HEK293 (cell line): ENCODE results near the gene TMEM167B.

ENCODE experiments used
- BCL6B ChIP-seq: fragments of 450-650 bp; formaldehyde crosslinking; IDR thresholded peaks from 2 replicates; pipeline ENCODE4 v1.5.1; 2017; ENCODE audit warnings: missing biosample characterization, missing genetic modification characterization
- ZBTB10 ChIP-seq: fragments of 450-650 bp; formaldehyde crosslinking; IDR thresholded peaks from 2 replicates; pipeline ENCODE4 v1.5.1; 2016; ENCODE audit warnings: missing biosample characterization, missing genetic modification characterization
- ZNF23 ChIP-seq: fragments of 450-650 bp; formaldehyde crosslinking; IDR thresholded peaks from 2 replicates; pipeline ENCODE4 v1.5.1; 2016; ENCODE audit warnings: missing biosample characterization, missing genetic modification characterization, borderline replicate concordance
- ZNF274 ChIP-seq, 2 experiments: fragments of 200-500 bp in 1 of 2; fragments of 450-650 bp in 1 of 2; sonication (Bioruptor generic) in 1 of 2; formaldehyde crosslinking in 1 of 2; IDR thresholded peaks; 2 replicates each; pipeline versions ENCODE4 v1.5.1 to v1.6.1; 2014 to 2016; ENCODE audit warnings: borderline replicate concordance in 1 of 2, inconsistent platforms in 1 of 2, low read length in 1 of 2, missing biosample characterization in 1 of 2, missing genetic modification characterization in 1 of 2
- ZNF600 ChIP-seq: fragments of 450-650 bp; formaldehyde crosslinking; IDR thresholded peaks from 2 replicates; pipeline ENCODE4 v1.5.1; 2016; ENCODE audit warnings: missing biosample characterization, missing genetic modification characterization
- TF ChIP-seq, protein P1 (sequence below): fragments of 450-650 bp; formaldehyde crosslinking; IDR thresholded peaks from 2 replicates; pipeline ENCODE4 v1.5.1; 2016; ENCODE audit warnings: missing biosample characterization, missing genetic modification characterization

GRCh38 chr1:109131800-109132199 lies 41.2 kb downstream of the TMEM167B start:
- TF ChIP-seq BCL6B (tag by site-specific recombination), result no peak
- TF ChIP-seq ZNF274 (IDR thresholded peaks at IDR 0.05; ENCODE audit: low read length), result no peak
- TF ChIP-seq ZNF274 (tag by site-specific recombination; IDR thresholded peaks at IDR 0.05; ENCODE audit: borderline replicate concordance), result no peak
- TF ChIP-seq ZNF600 (tag by site-specific recombination), result no peak
- no peak for TF ChIP-seq ZBTB10 (tag by site-specific recombination)
- TF ChIP-seq ZNF23 (tag by site-specific recombination), result no peak
- TF ChIP-seq, protein P1, sequence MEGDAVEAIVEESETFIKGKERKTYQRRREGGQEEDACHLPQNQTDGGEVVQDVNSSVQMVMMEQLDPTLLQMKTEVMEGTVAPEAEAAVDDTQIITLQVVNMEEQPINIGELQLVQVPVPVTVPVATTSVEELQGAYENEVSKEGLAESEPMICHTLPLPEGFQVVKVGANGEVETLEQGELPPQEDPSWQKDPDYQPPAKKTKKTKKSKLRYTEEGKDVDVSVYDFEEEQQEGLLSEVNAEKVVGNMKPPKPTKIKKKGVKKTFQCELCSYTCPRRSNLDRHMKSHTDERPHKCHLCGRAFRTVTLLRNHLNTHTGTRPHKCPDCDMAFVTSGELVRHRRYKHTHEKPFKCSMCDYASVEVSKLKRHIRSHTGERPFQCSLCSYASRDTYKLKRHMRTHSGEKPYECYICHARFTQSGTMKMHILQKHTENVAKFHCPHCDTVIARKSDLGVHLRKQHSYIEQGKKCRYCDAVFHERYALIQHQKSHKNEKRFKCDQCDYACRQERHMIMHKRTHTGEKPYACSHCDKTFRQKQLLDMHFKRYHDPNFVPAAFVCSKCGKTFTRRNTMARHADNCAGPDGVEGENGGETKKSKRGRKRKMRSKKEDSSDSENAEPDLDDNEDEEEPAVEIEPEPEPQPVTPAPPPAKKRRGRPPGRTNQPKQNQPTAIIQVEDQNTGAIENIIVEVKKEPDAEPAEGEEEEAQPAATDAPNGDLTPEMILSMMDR (tag by site-specific recombination), result no peak
